ENCODE results near the gene MLH3.
"Not testable (repeated sequence)": the region's sequence is repeated elsewhere in the genome, so short reads cannot be mapped to it uniquely, and the experiment has no call there.

The MLH3 gene

GRCh38 chr14:75023108-75023507, 28.2 kb downstream of the MLH3 start:
- no peak for DNase-seq

GRCh38 chr14:75022655-75023054, 28.6 kb downstream of the MLH3 start:
- DNase-seq = peak; percentile 26

GRCh38 chr14:75018694-75019093, 32.6 kb downstream of the MLH3 start:
- no peak for DNase-seq

GRCh38 chr14:75016815-75017214, 34.5 kb downstream of the MLH3 start:
- no peak for DNase-seq

GRCh38 chr14:75015496-75015895, 35.8 kb downstream of the MLH3 start:
- DNase-seq = no peak

GRCh38 chr14:75013290-75013689, 38.0 kb downstream of the MLH3 start:
- DNase-seq = no peak

GRCh38 chr14:75011356-75011994, 39.8 kb downstream of the MLH3 start:
- DNase-seq = peak; percentile 74

GRCh38 chr14:75010472-75011093, 40.7 kb downstream of the MLH3 start:
- no peak for DNase-seq

- no peak for DNase-seq
These were observed 42.1 kb downstream of the MLH3 start for GRCh38 chr14:75009176-75009575.

GRCh38 chr14:75005357-75005756, 45.9 kb downstream of the MLH3 start:
- no peak for DNase-seq

GRCh38 chr14:75003250-75004027, 47.8 kb downstream of the MLH3 start:
- peak; percentile 10 for DNase-seq

GRCh38 chr14:75002392-75003249, 48.6 kb downstream of the MLH3 start, which contains the start of gene EIF2B2:
Gene EIF2B2, plus strand, starts transcription at chr14:75002921. Its CDS starts 70 bp downstream, at chr14:75002991.
- DNase-seq = peak; percentile 98

- no peak for DNase-seq
These were observed 49.4 kb downstream of the MLH3 start for GRCh38 chr14:75001899-75002298.

GRCh38 chr14:75001261-75001660, 50.0 kb downstream of the MLH3 start:
- no peak for DNase-seq

GRCh38 chr14:74995781-74996180, 55.5 kb downstream of the MLH3 start:
- DNase-seq = not testable (repeated sequence)

- not testable (repeated sequence) for DNase-seq
These were observed 57.1 kb downstream of the MLH3 start for GRCh38 chr14:74994182-74994581.

GRCh38 chr14:74988993-74989392, 62.3 kb downstream of the MLH3 start:
- no peak for DNase-seq

- peak; percentile 81 for DNase-seq
These were observed 63.1 kb downstream of the MLH3 start for GRCh38 chr14:74988131-74988530.

- no peak for DNase-seq
These were observed 65.5 kb downstream of the MLH3 start for GRCh38 chr14:74985806-74986205.

GRCh38 chr14:74985028-74985310, 66.3 kb downstream of the MLH3 start:
- DNase-seq = no peak

GRCh38 chr14:74984236-74985027, 66.8 kb downstream of the MLH3 start:
- DNase-seq = no peak

GRCh38 chr14:74983343-74983742, 67.9 kb downstream of the MLH3 start:
- no peak for DNase-seq

Data from EL (cell line).